Measurements from ENCODE around the gene SLC24A2.

- TF ChIP-seq SIN3A (IDR thresholded peaks at IDR 0.05; ENCODE audit: borderline replicate concordance, insufficient read depth, low read length), result no peak
- no peak for TF ChIP-seq TAF1 (IDR thresholded peaks at IDR 0.05; ENCODE audit: borderline replicate concordance, insufficient read depth, low read length)
- no peak for TF ChIP-seq POLR2AphosphoS5 (IDR thresholded peaks at IDR 0.05; ENCODE audit: low read depth, low read length)
- no peak for TF ChIP-seq REST (IDR thresholded peaks at IDR 0.05; ENCODE audit: insufficient read depth in 1 of 2, low read depth in 2 of 2, low read length in 2 of 2)
Measured at GRCh38 chr9:19787672-19788071, 1.2 kb downstream of the SLC24A2 start.

Data from PFSK-1 (cell line).